ENCODE data around the gene TNFSF13B. TPM values are rescaled to one million over a fixed set of nuclear protein-coding genes. Genes with fewer than 3 reads are reported as not detected.

Gene TNFSF13B
- total RNA-seq, 1 donor from 2014 or later, result 0.34 TPM

DNA sequence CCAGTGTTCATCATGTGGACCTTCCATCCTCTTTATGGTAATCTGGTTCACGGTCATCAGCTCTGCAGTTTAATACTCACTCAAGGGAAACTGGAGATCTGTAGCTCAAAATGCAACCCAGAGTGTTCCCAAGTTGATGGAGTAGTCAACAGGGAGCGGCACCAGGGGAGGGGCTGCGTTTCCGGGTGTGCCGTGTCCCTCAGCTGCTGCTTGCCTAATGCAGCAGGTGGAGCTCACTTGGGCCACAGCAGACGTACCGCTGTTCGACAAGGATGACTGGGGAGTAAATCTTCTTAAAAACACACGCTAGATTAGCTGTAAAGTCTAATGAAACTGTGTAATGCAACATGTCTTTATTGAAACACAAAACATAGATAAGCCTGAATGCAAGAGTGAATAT, 81.1 kb downstream of the TNFSF13B start:
- DNase-seq, result no peak

DNA sequence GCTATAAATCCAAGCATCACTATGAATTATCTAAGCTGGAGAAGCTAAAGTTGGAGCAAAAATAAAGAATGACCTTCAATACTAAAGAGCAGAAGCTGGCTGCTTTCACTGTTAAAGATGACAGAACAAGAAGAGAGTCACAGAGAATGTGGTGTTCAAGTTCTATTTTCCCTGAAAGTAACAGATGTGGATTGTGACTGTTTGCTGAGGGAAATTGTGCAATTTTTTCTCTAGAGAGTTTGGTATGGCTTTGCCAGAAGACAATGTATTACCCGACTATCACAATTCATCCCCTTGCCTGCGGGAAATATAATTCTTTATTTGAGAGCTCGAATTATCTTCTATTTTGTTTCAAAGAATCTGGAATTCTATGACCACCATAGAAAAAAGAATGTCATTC, 83.1 kb downstream of the TNFSF13B start:
- no peak for DNase-seq

DNA sequence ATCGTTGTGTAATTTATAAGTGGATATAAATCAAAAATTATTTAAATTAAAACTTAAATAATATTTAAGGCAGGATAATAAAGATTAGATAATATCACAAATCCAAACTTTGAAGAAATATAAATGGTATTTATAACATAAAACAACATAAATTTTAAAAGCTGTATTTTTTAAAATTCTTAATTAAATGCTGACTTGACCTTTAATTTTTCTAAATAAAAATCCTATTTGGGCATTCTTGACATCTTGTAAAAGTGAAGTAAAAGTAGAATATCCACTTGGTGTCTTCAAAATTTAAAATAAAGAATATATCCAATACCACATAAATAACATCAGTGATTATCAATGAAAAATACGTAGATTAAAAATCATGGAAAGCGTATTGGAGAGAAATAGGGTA, 87.7 kb downstream of the TNFSF13B start:
- no peak for DNase-seq

Other genes starting within 250 kb of the TNFSF13B start
- gene LIG4, start 54.2 kb upstream of the TNFSF13B start, total RNA-seq, result 16.2 and 17.2 TPM in 2 replicates
- 8.2 and 8.7 TPM in 2 replicates for gene ABHD13, start 51.3 kb upstream of the TNFSF13B start, total RNA-seq